ENCODE data around the gene N4BP2L2.

DNA sequence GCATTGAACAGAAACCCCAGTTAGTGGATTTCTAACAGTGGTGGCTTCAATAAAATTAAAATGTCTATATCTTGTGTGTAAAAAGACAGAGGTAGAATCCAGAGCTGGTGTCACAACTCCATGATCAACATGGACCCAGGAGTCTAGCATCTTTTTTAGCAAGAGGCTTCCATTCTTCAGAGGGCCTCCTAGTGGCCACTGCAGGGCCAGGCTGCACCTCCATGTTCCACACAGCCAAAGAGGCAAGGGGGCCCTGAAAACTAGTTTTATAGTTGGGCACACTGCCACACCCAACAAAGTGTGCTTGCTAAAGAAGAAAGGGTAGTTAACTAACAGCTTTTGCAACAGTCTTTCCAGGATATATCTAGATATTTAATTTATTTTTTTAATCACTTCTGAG, 123.6 kb downstream of the N4BP2L2 start:
- TF ChIP-seq ZNF274 (IDR thresholded peaks at IDR 0.05; ENCODE audit: low read depth, low read length), result no peak
- no peak for TF ChIP-seq SUZ12 (IDR thresholded peaks at IDR 0.05; ENCODE audit: extremely low read depth, insufficient read depth, insufficient read length)
- no peak for TF ChIP-seq YY1 (IDR thresholded peaks at IDR 0.05; ENCODE audit: insufficient read depth, insufficient read length)
